ENCODE measurements around the gene CDS2.

Gene CDS2

GRCh38 chr20:5180421-5180820 is 53.6 kb downstream of the CDS2 start:
- no peak for ATAC-seq
- no peak for TF ChIP-seq ARNTL (CRISPR knock-in tag; IDR thresholded peaks at IDR 0.05; ENCODE audit: borderline replicate concordance, low read depth)
- no peak for TF ChIP-seq OSR1 (CRISPR knock-in tag; IDR thresholded peaks at IDR 0.05)
- no peak for TF ChIP-seq CSDC2 (CRISPR knock-in tag; IDR thresholded peaks at IDR 0.05)
- no peak for TF ChIP-seq CREB5 (CRISPR knock-in tag; IDR thresholded peaks at IDR 0.05; ENCODE audit: low read depth)
- TF ChIP-seq PATZ1 (CRISPR knock-in tag; IDR thresholded peaks at IDR 0.05; ENCODE audit: borderline replicate concordance) = no peak
- no peak for TF ChIP-seq ZC3H10 (CRISPR knock-in tag; IDR thresholded peaks at IDR 0.05)
- TF ChIP-seq ZFP30 (CRISPR knock-in tag; IDR thresholded peaks at IDR 0.05) = no peak
- no peak for TF ChIP-seq ESRRG (CRISPR knock-in tag; IDR thresholded peaks at IDR 0.05)
- TF ChIP-seq BACH2 (CRISPR knock-in tag; IDR thresholded peaks at IDR 0.05; ENCODE audit: borderline replicate concordance) = no peak
- TF ChIP-seq TOX (CRISPR knock-in tag; IDR thresholded peaks at IDR 0.05; ENCODE audit: borderline replicate concordance) = no peak
- TF ChIP-seq POU6F1 (CRISPR knock-in tag; IDR thresholded peaks at IDR 0.05; ENCODE audit: borderline replicate concordance, low read depth) = no peak
- TF ChIP-seq ZFP3 (CRISPR knock-in tag; IDR thresholded peaks at IDR 0.05) = no peak
- no peak for TF ChIP-seq TSHZ2 (CRISPR knock-in tag; IDR thresholded peaks at IDR 0.05)

GRCh38 chr20:5180933-5181332 is 54.1 kb downstream of the CDS2 start:
- TF ChIP-seq ZC3H10 (CRISPR knock-in tag; IDR thresholded peaks at IDR 0.05) (no peak), POU6F1 (CRISPR knock-in tag; IDR thresholded peaks at IDR 0.05; ENCODE audit: borderline replicate concordance, low read depth) (no peak), ZFP30 (CRISPR knock-in tag; IDR thresholded peaks at IDR 0.05) (no peak), OSR1 (CRISPR knock-in tag; IDR thresholded peaks at IDR 0.05) (no peak), ZNF70 (CRISPR knock-in tag; IDR thresholded peaks at IDR 0.05) (no peak), GLIS3 (CRISPR knock-in tag; IDR thresholded peaks at IDR 0.05) (no peak), TCF4 (CRISPR knock-in tag; IDR thresholded peaks at IDR 0.05; ENCODE audit: borderline replicate concordance) (no peak)
- no peak for ATAC-seq

- TF ChIP-seq PATZ1 (CRISPR knock-in tag; IDR thresholded peaks at IDR 0.05; ENCODE audit: borderline replicate concordance) (no peak), CREB5 (CRISPR knock-in tag; IDR thresholded peaks at IDR 0.05; ENCODE audit: low read depth) (no peak), POU6F1 (CRISPR knock-in tag; IDR thresholded peaks at IDR 0.05; ENCODE audit: borderline replicate concordance, low read depth) (no peak), ZFP30 (CRISPR knock-in tag; IDR thresholded peaks at IDR 0.05) (no peak), BACH2 (CRISPR knock-in tag; IDR thresholded peaks at IDR 0.05; ENCODE audit: borderline replicate concordance) (no peak), ZFP3 (CRISPR knock-in tag; IDR thresholded peaks at IDR 0.05) (no peak), ZNF8 (CRISPR knock-in tag; IDR thresholded peaks at IDR 0.05) (no peak), ZNF565 (CRISPR knock-in tag; conservative IDR thresholded peaks at IDR 0.05; ENCODE audit: low read depth) (no peak), CSDC2 (CRISPR knock-in tag; IDR thresholded peaks at IDR 0.05) (no peak), GLIS3 (CRISPR knock-in tag; IDR thresholded peaks at IDR 0.05) (no peak), ZC3H10 (CRISPR knock-in tag; IDR thresholded peaks at IDR 0.05) (no peak), SNAI2 (CRISPR knock-in tag; IDR thresholded peaks at IDR 0.05) (no peak)
- no peak for ATAC-seq
Measured at GRCh38 chr20:5181492-5181891, 54.7 kb downstream of the CDS2 start.

Measured in SK-N-SH treated with all-trans-retinoic acid at 6 μM for 48 hours (cell line).